Activated naive CD8-positive, alpha-beta T cell treated with anti-CD3 and anti-CD28 coated beads for 36 hours (primary cell): ENCODE data around the gene MTA1. TPM values are rescaled to one million over a fixed set of nuclear protein-coding genes. Genes with fewer than 3 reads are reported as not detected.

Source experiments
- DNase-seq: peaks from one replicate; pipeline ENCODE4 v3.0.0; 2021
- H3K27ac Mint-ChIP-seq: one replicate; pipeline ENCODE4 v1.8.0; 2022; ENCODE audit warnings: mild to moderate bottlenecking, moderate library complexity, mixed read lengths
- H3K27me3 Mint-ChIP-seq: one replicate; pipeline ENCODE4 v1.8.0; 2022; ENCODE audit warnings: mild to moderate bottlenecking, mixed read lengths
- H3K36me3 Mint-ChIP-seq: one replicate; pipeline ENCODE4 v1.8.0; 2021; ENCODE audit warnings: mild to moderate bottlenecking, mixed read lengths
- H3K4me1 Mint-ChIP-seq: one replicate; pipeline ENCODE4 v1.8.0; 2021; ENCODE audit warnings: mixed read lengths
- H3K4me3 Mint-ChIP-seq: one replicate; pipeline ENCODE4 v1.8.0; 2022; ENCODE audit warnings: mild to moderate bottlenecking, moderate library complexity, mixed read lengths
- H3K9me3 Mint-ChIP-seq: one replicate; pipeline ENCODE4 v1.8.0; 2022; ENCODE audit warnings: mixed read lengths
- total RNA-seq, 2 experiments: library from RNA; stranded (reverse); gene quantifications; one replicate each; pipeline ENCODE4 v1.2.3, GENCODE V29; 2021

The MTA1 gene
- total RNA-seq, 2 experiments from 2014 or later, result 148 to 149 TPM

GRCh38 chr14:105464501-105464900 lies 44.9 kb downstream of the MTA1 start:
- peaks cover 2% of the 10 kb centered on the region for H3K36me3 Mint-ChIP-seq
- H3K9me3 Mint-ChIP-seq, result no peaks in the 10 kb centered on the region
- no peak overlapping the region for H3K27ac Mint-ChIP-seq
- no peak overlapping the region for H3K4me3 Mint-ChIP-seq
- H3K27me3 Mint-ChIP-seq, result no peaks in the 10 kb centered on the region
- no peak for DNase-seq
- no peaks in the 10 kb centered on the region for H3K4me1 Mint-ChIP-seq

- Mint-ChIP-seq H3K27ac (no peak overlapping the region), H3K4me3 (no peak overlapping the region), H3K36me3 (peaks cover 2% of the 10 kb centered on the region), H3K9me3 (no peaks in the 10 kb centered on the region), H3K4me1 (no peaks in the 10 kb centered on the region), H3K27me3 (no peaks in the 10 kb centered on the region)
- DNase-seq, result no peak
These were observed 45.8 kb downstream of the MTA1 start for GRCh38 chr14:105465209-105466031.

- H3K9me3 Mint-ChIP-seq, result no peaks in the 10 kb centered on the region
- no peak for DNase-seq
- H3K4me3 Mint-ChIP-seq, result no peak overlapping the region
- H3K27ac Mint-ChIP-seq, result no peak overlapping the region
- no peaks in the 10 kb centered on the region for H3K27me3 Mint-ChIP-seq
- peaks cover 2% of the 10 kb centered on the region for H3K36me3 Mint-ChIP-seq
- H3K4me1 Mint-ChIP-seq, result no peaks in the 10 kb centered on the region
These were observed 47.1 kb downstream of the MTA1 start for GRCh38 chr14:105466531-105467248.

GRCh38 chr14:105467249-105467941 lies 47.8 kb downstream of the MTA1 start:
- Mint-ChIP-seq H3K36me3 (peaks cover 2% of the 10 kb centered on the region), H3K27ac (no peak overlapping the region), H3K9me3 (no peaks in the 10 kb centered on the region), H3K4me1 (no peaks in the 10 kb centered on the region), H3K4me3 (no peak overlapping the region), H3K27me3 (no peaks in the 10 kb centered on the region)
- DNase-seq, result no peak

DNA sequence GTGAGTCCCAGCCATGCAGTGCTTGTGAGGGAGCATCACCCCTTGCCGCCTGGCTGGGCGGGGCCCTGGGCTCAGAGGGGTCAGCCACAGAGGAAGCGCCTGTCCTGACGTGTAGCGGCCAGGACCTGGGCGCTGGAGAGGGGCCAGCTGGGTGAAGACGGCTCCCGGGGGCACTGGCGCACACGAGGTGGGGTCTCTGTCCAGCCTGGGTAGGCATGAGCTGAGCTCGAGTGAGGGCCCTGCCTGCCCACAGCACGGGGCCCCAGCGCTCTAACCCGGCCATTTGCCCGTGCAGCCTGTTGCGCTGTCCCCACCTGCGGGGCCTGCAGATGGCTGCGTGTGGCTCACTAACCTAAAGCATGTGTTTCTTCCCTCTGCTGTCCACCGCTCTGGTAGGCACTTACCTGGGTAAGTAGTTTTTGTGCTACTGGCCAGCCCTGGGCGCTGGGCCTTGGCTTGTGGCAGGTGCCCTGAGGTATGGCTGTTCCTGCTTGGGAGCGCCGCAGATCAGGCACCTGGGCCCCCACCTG lies 48.4 kb downstream of the MTA1 start:
- H3K36me3 Mint-ChIP-seq, result peaks cover 2% of the 10 kb centered on the region
- H3K4me1 Mint-ChIP-seq, result no peaks in the 10 kb centered on the region
- H3K27me3 Mint-ChIP-seq, result no peaks in the 10 kb centered on the region
- H3K27ac Mint-ChIP-seq, result no peak overlapping the region
- no peak for DNase-seq
- H3K9me3 Mint-ChIP-seq, result no peaks in the 10 kb centered on the region
- no peak overlapping the region for H3K4me3 Mint-ChIP-seq

GRCh38 chr14:105468621-105469241 lies 49.1 kb downstream of the MTA1 start:
- Mint-ChIP-seq H3K9me3 (no peaks in the 10 kb centered on the region), H3K4me1 (no peaks in the 10 kb centered on the region), H3K27me3 (no peaks in the 10 kb centered on the region), H3K27ac (no peak overlapping the region), H3K36me3 (peaks cover 2% of the 10 kb centered on the region), H3K4me3 (no peak overlapping the region)
- DNase-seq, result no peak

DNA sequence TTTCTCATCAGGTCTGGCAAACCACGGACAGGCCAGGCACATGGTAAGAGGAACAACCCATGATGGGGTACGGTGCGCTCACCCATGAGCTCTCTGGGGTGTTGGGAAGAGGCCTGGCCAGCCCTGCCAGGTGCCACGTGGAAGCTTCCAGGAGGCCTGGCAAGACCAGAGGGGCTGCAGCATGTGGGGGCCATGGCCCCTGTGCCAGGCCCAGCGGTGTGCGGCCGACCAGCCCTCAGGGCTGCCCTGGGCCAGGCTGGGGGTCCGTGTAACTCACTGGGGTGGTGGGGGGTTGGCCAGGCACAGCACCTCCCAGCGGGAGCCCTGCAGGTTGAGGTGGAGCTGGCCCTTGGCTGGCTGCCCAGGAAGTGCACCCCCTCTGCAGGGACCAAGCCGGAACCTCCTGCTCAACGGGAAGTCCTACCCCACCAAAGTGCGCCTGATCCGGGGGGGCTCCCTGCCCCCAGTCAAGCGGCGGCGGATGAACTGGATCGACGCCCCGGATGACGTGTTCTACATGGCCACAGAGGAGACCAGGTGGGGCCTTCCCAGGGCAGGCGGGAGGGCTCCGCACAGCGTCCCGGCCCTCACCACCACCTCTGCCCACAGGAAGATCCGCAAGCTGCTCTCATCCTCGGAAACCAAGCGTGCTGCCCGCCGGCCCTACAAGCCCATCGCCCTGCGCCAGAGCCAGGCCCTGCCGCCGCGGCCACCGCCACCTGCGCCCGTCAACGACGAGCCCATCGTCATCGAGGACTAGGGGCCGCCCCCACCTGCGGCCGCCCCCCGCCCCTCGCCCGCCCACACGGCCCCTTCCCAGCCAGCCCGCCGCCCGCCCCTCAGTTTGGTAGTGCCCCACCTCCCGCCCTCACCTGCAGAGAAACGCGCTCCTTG lies 50.1 kb downstream of the MTA1 start:
- Mint-ChIP-seq H3K27ac (no peak overlapping the region), H3K9me3 (no peaks in the 10 kb centered on the region), H3K4me3 (no peak overlapping the region), H3K4me1 (no peaks in the 10 kb centered on the region), H3K36me3 (no peaks in the 10 kb centered on the region), H3K27me3 (no peaks in the 10 kb centered on the region)
- DNase-seq, result no peak

DNA sequence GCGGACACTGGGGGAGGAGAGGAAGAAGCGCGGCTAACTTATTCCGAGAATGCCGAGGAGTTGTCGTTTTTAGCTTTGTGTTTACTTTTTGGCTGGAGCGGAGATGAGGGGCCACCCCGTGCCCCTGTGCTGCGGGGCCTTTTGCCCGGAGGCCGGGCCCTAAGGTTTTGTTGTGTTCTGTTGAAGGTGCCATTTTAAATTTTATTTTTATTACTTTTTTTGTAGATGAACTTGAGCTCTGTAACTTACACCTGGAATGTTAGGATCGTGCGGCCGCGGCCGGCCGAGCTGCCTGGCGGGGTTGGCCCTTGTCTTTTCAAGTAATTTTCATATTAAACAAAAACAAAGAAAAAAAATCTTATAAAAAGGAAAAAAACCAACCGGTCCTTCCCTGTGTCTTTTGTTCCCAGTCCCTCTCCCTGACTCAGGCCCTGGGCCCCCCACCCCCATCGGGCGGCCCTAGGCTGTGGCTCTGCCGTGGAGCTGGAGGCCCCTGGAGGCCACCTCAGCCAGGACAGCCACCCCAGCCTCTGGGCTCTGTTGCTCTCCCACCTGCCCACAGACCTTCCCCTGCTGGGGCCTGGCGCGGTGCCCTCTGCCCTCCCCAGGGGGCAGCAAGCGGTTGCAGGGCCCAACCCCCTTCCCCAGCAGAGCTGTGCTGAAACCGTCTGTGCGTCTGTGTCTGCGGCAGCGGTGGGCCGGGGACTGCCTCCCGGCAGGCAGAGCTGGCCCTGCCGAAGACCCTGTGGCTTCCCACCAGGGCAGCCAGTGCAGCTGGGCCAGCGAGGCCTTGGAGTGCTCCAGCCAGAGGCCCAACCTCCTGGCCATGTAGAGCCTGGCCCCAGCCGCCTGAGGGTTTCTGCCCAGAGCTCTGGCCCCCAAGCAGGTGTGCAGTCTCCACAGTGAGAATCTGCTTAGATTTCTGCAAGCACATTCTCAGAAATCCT lies 51.0 kb downstream of the MTA1 start:
- Mint-ChIP-seq H3K9me3 (no peaks in the 10 kb centered on the region), H3K4me1 (no peaks in the 10 kb centered on the region), H3K27ac (no peak overlapping the region), H3K27me3 (peaks cover 4% of the 10 kb centered on the region), H3K36me3 (no peaks in the 10 kb centered on the region), H3K4me3 (no peak overlapping the region)
- DNase-seq, result no peak

DNA sequence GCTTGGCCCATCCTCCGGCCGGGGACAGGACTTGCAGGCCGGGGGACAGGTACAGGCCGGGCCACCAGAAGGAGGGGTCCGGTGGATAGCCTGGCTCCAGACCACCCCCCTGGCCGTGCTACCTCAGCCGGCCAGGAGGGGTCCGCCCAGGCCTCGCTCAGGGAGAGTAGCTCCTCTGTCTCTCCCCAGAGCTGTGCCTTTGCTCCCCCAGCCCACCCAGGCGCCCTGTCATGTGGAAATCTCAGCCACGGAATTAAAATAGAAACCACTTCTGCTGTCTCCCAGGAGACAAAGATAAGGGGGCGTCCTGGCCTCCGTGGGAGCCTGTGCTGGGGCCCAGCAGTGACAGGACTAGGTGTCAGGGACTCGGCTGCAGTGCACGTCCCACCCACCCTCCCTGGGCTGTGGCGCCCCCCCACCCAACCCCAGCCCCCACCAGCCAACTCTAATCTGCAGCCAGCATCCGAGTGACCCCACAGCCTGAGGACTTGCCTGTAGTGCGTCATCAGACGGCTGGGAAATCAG lies 51.7 kb downstream of the MTA1 start:
- H3K9me3 Mint-ChIP-seq, result no peaks in the 10 kb centered on the region
- DNase-seq, result no peak
- H3K27me3 Mint-ChIP-seq, result peaks cover 11% of the 10 kb centered on the region
- no peaks in the 10 kb centered on the region for H3K4me1 Mint-ChIP-seq
- no peak overlapping the region for H3K4me3 Mint-ChIP-seq
- H3K36me3 Mint-ChIP-seq, result no peaks in the 10 kb centered on the region
- no peak overlapping the region for H3K27ac Mint-ChIP-seq

DNA sequence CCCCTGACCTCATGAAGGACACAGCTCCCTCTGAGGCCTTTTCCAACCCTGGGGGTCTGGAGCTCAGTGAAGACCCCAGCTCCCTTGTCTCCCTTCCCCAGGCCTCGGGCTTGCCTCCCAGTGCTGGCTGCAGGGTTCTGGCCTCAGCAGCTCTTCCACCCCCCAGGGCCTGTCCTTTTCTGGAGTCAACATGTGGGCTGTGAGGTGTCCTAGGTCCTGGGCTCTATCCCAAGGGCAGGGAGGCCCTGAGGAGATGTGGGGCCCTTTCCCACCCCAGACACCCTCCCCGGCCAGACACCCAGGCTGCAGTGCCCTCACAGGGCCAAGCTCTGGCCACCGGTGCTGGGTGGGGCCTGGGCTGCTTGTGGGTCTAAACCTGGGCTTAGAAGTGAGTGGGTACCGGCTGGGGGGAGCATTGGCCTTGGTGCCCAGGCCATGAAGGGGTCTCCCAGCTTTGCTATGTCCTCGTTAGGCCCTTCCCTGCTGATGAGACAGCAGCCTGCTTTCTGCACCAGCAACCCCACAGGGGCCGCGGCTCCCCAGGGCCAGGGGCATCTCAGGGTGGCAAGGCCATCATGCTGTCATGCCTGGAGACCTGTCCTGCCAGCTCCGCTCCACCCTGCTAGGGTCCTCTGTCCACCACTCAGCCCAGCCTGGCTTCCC lies 52.3 kb downstream of the MTA1 start:
- Mint-ChIP-seq H3K4me1 (peaks cover 1% of the 10 kb centered on the region), H3K9me3 (no peaks in the 10 kb centered on the region), H3K36me3 (no peaks in the 10 kb centered on the region), H3K4me3 (no peak overlapping the region), H3K27ac (no peak overlapping the region), H3K27me3 (peaks cover 15% of the 10 kb centered on the region)
- no peak for DNase-seq

GRCh38 chr14:105472486-105472991 lies 52.9 kb downstream of the MTA1 start:
- Mint-ChIP-seq H3K4me1 (peaks cover 5% of the 10 kb centered on the region), H3K27me3 (peaks cover 21% of the 10 kb centered on the region), H3K4me3 (no peak overlapping the region), H3K27ac (no peak overlapping the region), H3K36me3 (no peaks in the 10 kb centered on the region), H3K9me3 (peaks cover 3% of the 10 kb centered on the region)
- DNase-seq, result no peak

GRCh38 chr14:105473033-105473676 lies 53.5 kb downstream of the MTA1 start:
- peaks cover 5% of the 10 kb centered on the region for H3K4me1 Mint-ChIP-seq
- H3K4me3 Mint-ChIP-seq, result no peak overlapping the region
- H3K36me3 Mint-ChIP-seq, result no peaks in the 10 kb centered on the region
- no peak for DNase-seq
- H3K27ac Mint-ChIP-seq, result no peak overlapping the region
- peaks cover 3% of the 10 kb centered on the region for H3K9me3 Mint-ChIP-seq
- peaks cover 25% of the 10 kb centered on the region for H3K27me3 Mint-ChIP-seq
